NT2/D1 (cell line): ENCODE results near the gene NLRP4.

Source experiments
- SUZ12 ChIP-seq: IDR thresholded peaks from 2 replicates; pipeline ENCODE4 v1.6.1; 2011; ENCODE audit not compliant: insufficient read length, insufficient read depth; ENCODE audit errors: extremely low read depth
- YY1 ChIP-seq: IDR thresholded peaks from 2 replicates; pipeline ENCODE4 v1.6.1; 2011; ENCODE audit not compliant: insufficient read length, insufficient read depth
- ZNF274 ChIP-seq: IDR thresholded peaks from 2 replicates; pipeline ENCODE4 v1.6.1; 2011; ENCODE audit warnings: mild to moderate bottlenecking, low read depth, low read length

GRCh38 chr19:55857974-55858373 is 21.6 kb downstream of the NLRP4 start:
- no peak for TF ChIP-seq YY1
- no peak for TF ChIP-seq ZNF274
- no peak for TF ChIP-seq SUZ12
